ENCODE results near the gene SMAP2. TPM values are rescaled to one million over a fixed set of nuclear protein-coding genes. Genes with fewer than 3 reads are reported as not detected.

SMAP2 gene
- total RNA-seq, 1 donor from 2014 or later, result 72.8 TPM

DNA sequence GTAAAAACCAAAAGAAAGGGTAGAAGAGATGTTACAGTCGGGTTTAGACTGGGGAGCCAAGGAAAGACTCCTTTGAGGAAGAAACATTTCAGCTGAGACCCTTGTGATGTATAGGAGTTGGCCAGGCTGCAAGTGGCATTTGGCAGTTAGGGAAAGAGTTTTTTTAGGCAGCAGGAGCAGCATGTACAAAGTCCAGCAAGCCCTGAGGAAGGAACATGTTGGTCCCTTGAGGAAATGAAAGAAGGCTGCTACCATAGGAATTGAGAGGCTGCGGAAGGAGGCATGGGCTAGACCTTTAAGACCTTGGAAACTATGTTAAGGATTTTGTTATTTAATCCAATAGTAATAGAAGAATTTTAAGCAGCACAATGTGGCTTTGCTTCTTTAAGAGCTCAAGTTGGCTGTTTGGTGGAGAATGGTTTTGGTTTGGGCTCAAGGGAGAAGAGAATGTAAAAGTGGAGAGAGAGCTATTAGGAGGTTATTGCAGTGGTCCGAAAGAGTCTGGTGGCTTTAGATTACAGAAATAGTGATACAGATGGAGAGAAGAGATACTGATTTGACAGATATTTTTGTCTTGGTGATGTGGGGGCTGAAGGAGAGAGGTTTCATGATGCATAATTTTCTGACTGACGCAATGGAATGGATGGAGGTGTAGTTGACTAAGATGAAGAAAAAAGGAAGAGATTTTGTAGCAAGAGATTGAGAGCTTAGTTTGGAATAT, 26.6 kb downstream of the SMAP2 start:
- intact Hi-C loops (cut with DNase I), result no loop called here

DNA sequence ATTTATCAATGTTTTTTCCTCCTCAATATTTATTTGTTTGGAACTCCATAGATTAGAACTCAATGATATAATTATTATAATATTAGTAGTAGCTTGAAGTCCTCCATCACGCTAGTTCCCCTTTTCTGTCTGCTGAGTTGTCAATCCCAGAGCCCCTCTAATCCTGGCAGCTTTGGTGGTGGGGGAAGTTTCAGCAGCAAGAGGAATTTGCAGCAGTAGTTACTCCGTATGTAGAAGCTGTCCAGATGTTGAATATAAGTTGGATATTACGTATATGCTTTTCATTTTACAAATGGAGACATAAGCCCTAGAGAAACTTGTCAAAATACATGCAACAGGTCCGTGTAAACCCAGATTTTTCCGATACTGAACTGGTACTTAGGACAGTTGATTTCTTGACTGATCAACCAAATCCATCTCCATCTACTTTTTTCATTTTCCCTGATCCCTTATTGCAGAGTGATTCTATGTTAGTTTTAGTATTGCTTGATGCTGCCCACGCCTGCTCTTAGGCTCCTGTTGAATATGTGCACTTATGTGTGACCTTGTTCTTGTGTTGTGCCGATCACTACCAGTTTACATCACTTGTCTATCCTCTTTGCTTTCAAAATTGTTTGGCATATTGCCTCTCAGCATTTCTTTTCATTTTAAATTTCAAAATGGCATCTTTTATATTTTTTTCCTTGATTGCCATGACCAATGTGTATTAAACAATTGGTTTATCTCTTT, 28.1 kb downstream of the SMAP2 start:
- H3K4me3 ChIP-seq, result no peak overlapping the region
- DNase-seq (no peak), ATAC-seq (no peak)
- H3K36me3 ChIP-seq, result no peaks in the 10 kb centered on the region
- intact Hi-C loops (cut with DNase I), result no loop called here
- peaks cover 53% of the 10 kb centered on the region for H3K4me1 ChIP-seq
- H3K27me3 ChIP-seq (ENCODE audit: low read depth), result no peaks in the 10 kb centered on the region
- H3K27ac ChIP-seq, result peak overlapping the region; percentile 8
- TF ChIP-seq, protein P1, sequence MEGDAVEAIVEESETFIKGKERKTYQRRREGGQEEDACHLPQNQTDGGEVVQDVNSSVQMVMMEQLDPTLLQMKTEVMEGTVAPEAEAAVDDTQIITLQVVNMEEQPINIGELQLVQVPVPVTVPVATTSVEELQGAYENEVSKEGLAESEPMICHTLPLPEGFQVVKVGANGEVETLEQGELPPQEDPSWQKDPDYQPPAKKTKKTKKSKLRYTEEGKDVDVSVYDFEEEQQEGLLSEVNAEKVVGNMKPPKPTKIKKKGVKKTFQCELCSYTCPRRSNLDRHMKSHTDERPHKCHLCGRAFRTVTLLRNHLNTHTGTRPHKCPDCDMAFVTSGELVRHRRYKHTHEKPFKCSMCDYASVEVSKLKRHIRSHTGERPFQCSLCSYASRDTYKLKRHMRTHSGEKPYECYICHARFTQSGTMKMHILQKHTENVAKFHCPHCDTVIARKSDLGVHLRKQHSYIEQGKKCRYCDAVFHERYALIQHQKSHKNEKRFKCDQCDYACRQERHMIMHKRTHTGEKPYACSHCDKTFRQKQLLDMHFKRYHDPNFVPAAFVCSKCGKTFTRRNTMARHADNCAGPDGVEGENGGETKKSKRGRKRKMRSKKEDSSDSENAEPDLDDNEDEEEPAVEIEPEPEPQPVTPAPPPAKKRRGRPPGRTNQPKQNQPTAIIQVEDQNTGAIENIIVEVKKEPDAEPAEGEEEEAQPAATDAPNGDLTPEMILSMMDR (IDR thresholded peaks at IDR 0.05), result no peak
- no peaks in the 10 kb centered on the region for H3K9me3 ChIP-seq

More for the DNA sequence above, 26.6 kb downstream of the SMAP2 start:
- H3K9me3 ChIP-seq, result no peaks in the 10 kb centered on the region
- H3K4me3 ChIP-seq, result no peak overlapping the region
- peaks cover 64% of the 10 kb centered on the region for H3K4me1 ChIP-seq
- no peaks in the 10 kb centered on the region for H3K27me3 ChIP-seq (ENCODE audit: low read depth)
- H3K27ac ChIP-seq, result no peak overlapping the region
- ATAC-seq, result no peak
- DNase-seq, result no peak
- TF ChIP-seq, protein P1 (IDR thresholded peaks at IDR 0.05), result no peak
- H3K36me3 ChIP-seq, result no peaks in the 10 kb centered on the region

DNA sequence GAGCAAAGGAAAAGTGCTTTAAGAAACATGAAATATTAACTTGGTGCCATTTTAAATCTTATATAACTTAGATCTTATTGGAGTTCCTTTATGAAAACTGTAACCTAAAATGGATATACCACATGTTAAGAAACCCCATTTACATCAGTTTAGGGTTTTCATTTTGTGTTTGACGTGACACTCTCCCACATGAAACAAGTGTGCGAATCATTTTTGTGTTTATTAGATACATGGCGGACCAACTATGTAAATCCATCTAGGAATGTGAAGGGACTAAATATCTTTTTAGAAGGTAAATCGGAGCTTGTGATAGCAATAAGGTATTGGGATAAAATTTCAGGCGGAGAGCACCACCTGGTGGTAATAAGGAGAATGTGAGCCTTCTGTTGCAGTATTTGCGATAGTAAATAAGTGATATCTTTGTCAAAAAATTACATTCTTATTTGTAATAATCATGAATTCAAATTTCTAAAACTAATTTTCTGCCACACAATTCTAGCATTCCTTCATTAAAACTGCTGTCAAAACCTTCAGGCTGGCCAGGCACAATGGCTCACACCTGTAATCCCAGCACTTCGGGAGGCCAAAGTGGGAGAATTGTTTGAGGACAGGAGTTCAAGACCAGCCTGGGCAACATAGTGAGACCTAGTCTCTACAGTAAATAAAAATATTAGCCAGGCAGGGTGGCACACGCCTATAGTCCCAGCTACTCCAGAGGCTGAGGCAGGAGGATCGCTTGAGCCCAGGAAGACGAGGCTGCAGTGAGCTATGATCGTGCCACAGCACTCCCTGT, 31.3 kb downstream of the SMAP2 start:
- Histone ChIP-seq H3K4me1 (peaks cover 33% of the 10 kb centered on the region), H3K9me3 (no peaks in the 10 kb centered on the region), H3K36me3 (peaks cover 22% of the 10 kb centered on the region), H3K4me3 (no peak overlapping the region), H3K27ac (no peak overlapping the region), H3K27me3 (ENCODE audit: low read depth) (no peaks in the 10 kb centered on the region)
- TF ChIP-seq, protein P1 (IDR thresholded peaks at IDR 0.05), result peak; percentile 84
- intact Hi-C loops (cut with DNase I), result no loop called here
- ATAC-seq, result peak; percentile 65 to 73
- DNase-seq, result no peak

DNA sequence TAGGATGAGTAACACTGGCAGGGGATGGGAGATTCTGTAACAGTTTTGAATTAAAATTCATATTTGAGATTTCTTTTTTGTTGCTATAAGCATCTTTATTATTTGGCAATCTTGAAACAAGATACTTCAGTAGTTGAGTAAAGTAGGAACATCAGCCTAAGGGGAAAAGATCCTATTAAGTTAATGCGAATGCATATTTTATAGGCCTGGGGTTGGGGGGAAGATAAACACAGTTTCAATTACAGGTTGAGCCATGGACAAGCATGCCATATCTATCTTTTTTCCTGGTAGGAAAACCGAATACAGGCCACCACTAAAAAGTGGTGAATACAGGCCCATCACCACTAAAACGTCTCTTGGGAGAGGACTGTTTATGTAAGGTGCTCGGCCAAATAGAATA, 32.3 kb downstream of the SMAP2 start:
- Histone ChIP-seq H3K27me3 (ENCODE audit: low read depth) (no peaks in the 10 kb centered on the region), H3K36me3 (peaks cover 30% of the 10 kb centered on the region), H3K27ac (no peak overlapping the region), H3K9me3 (no peaks in the 10 kb centered on the region), H3K4me3 (no peak overlapping the region), H3K4me1 (peaks cover 24% of the 10 kb centered on the region)
- TF ChIP-seq, protein P1 (IDR thresholded peaks at IDR 0.05), result no peak
- ATAC-seq (no peak), DNase-seq (no peak)
- intact Hi-C loops (cut with DNase I), result no loop called here

DNA sequence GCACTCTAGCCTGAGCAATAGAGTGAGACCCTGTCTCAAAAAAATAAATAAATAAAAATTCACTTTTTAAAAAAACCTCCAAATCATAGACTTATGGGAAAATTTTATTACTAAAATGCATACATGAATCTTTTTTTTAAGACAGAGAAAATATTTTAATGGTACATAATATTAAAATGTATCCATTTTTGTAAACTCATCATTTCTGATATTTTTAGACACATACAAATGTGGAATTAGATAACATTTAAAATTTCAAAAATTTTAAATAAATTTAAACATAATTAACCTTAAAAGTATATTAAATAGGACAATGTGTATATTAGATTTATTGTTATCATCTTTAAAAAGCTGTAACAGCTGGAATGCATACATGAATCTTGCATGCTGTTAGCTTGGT, 33.9 kb downstream of the SMAP2 start:
- TF ChIP-seq, protein P1 (IDR thresholded peaks at IDR 0.05), result no peak

More for the DNA sequence above, 33.9 kb downstream of the SMAP2 start:
- DNase-seq, result no peak
- intact Hi-C loops (cut with DNase I), result no loop called here
- Histone ChIP-seq H3K4me3 (no peak overlapping the region), H3K36me3 (peaks cover 36% of the 10 kb centered on the region), H3K9me3 (no peaks in the 10 kb centered on the region), H3K4me1 (peaks cover 11% of the 10 kb centered on the region), H3K27ac (no peak overlapping the region), H3K27me3 (ENCODE audit: low read depth) (no peaks in the 10 kb centered on the region)
- no peak for ATAC-seq
